Activated CD4-positive, CD25-positive, alpha-beta regulatory T cell treated with anti-CD3 and anti-CD28 coated beads, Interleukin-2, amount 50 U/mL, for 72 hours (primary cell): ENCODE measurements around the gene HOXA9.

Experiments used
- DNase-seq: peaks from one replicate; pipeline ENCODE4 v3.0.0; 2021

Gene HOXA9

GRCh38 chr7:27165089-27165995, at the start of gene HOXA9:
Gene HOXA9 (minus strand): TSS chr7:27165537. CDS start chr7:27165457, 80 bp downstream.
- peak; percentile 35 for DNase-seq

- DNase-seq: no peak
Observed at GRCh38 chr7:27214239-27214950, 49.1 kb upstream of the HOXA9 start.

GRCh38 chr7:27213433-27214238, 48.3 kb upstream of the HOXA9 start:
- DNase-seq: no peak

- no peak for DNase-seq
Observed at GRCh38 chr7:27212497-27213432, 47.4 kb upstream of the HOXA9 start.

GRCh38 chr7:27211764-27212204, 46.4 kb upstream of the HOXA9 start:
- DNase-seq: no peak

GRCh38 chr7:27211084-27211446, 45.7 kb upstream of the HOXA9 start:
- no peak for DNase-seq

- no peak for DNase-seq
Observed at GRCh38 chr7:27210441-27211083, 45.2 kb upstream of the HOXA9 start.

GRCh38 chr7:27209933-27210440, 44.6 kb upstream of the HOXA9 start:
- no peak for DNase-seq

- DNase-seq: no peak
Observed at GRCh38 chr7:27208998-27209397, 43.7 kb upstream of the HOXA9 start.

- DNase-seq: no peak
Observed at GRCh38 chr7:27207348-27207985, 42.1 kb upstream of the HOXA9 start.

GRCh38 chr7:27205325-27206280, 40.3 kb upstream of the HOXA9 start:
- no peak for DNase-seq

GRCh38 chr7:27204851-27205322, 39.5 kb upstream of the HOXA9 start:
- peak; percentile 29 for DNase-seq

- DNase-seq: no peak
Observed at GRCh38 chr7:27203964-27204594, 38.7 kb upstream of the HOXA9 start.

- DNase-seq: peak; percentile 23
Observed at GRCh38 chr7:27203365-27203953, 38.1 kb upstream of the HOXA9 start.

GRCh38 chr7:27202862-27203134, 37.5 kb upstream of the HOXA9 start:
- no peak for DNase-seq

- DNase-seq: peak; percentile 26
Observed at GRCh38 chr7:27202018-27202861, 36.9 kb upstream of the HOXA9 start.

GRCh38 chr7:27201580-27202017, 36.3 kb upstream of the HOXA9 start:
- peak; percentile 26 for DNase-seq
